NCI-H2196 (cell line): ENCODE measurements around the gene PKM.
"Not testable (repeated sequence)": the region's sequence is repeated elsewhere in the genome, so short reads cannot be mapped to it uniquely, and the experiment has no call there.

Experiments
- DNase-seq: peaks from one replicate; lab custom pipeline; 2025; ENCODE audit not compliant: unreplicated experiment; lab: John Stamatoyannopoulos, UW

The PKM gene

GRCh38 chr15:72231066-72231832 lies at the start of gene PKM:
PKM (minus strand) TSS chr15:72231190; CDS start chr15:72219097, 12,093 bp downstream.
- peak; percentile 90 for DNase-seq

- no peak for DNase-seq
Measured at GRCh38 chr15:72280751-72281150, 49.8 kb upstream of the PKM start.

- no peak for DNase-seq
Measured at GRCh38 chr15:72278737-72279136, 47.7 kb upstream of the PKM start.

GRCh38 chr15:72276326-72276700 lies 45.3 kb upstream of the PKM start:
- DNase-seq: no peak

GRCh38 chr15:72275635-72276325 lies 44.8 kb upstream of the PKM start:
- not testable (repeated sequence) for DNase-seq

GRCh38 chr15:72272997-72273352 lies 42.0 kb upstream of the PKM start:
- DNase-seq: no peak

GRCh38 chr15:72272213-72272996 lies 41.4 kb upstream of the PKM start, which contains the start of gene PARP6:
PARP6 (minus strand) TSS chr15:72272554; CDS start chr15:72267477, 5,077 bp downstream.
- peak; percentile 91 for DNase-seq

- DNase-seq: no peak
Measured at GRCh38 chr15:72271895-72272212, 40.9 kb upstream of the PKM start.

- no peak for DNase-seq
Measured at GRCh38 chr15:72271221-72271620, 40.2 kb upstream of the PKM start.

- no peak for DNase-seq
Measured at GRCh38 chr15:72269739-72270138, 38.7 kb upstream of the PKM start.

- DNase-seq: no peak
Measured at GRCh38 chr15:72265031-72265430, 34.0 kb upstream of the PKM start.

- DNase-seq: no peak
Measured at GRCh38 chr15:72252663-72253299, 21.8 kb upstream of the PKM start.

- no peak for DNase-seq
Measured at GRCh38 chr15:72249142-72249810, 18.3 kb upstream of the PKM start.

GRCh38 chr15:72248514-72248913 lies 17.5 kb upstream of the PKM start:
- no peak for DNase-seq

GRCh38 chr15:72242775-72243370 lies 11.9 kb upstream of the PKM start:
- no peak for DNase-seq

GRCh38 chr15:72239652-72240051 lies 8.7 kb upstream of the PKM start:
- no peak for DNase-seq

- DNase-seq: no peak
Measured at GRCh38 chr15:72238586-72238985, 7.6 kb upstream of the PKM start.

GRCh38 chr15:72237853-72238224 lies 6.8 kb upstream of the PKM start:
- no peak for DNase-seq

- DNase-seq: no peak
Measured at GRCh38 chr15:72237029-72237852, 6.3 kb upstream of the PKM start.
